ENCODE data around the gene CD47.

GRCh38 chr3:108119398-108120104, 28.7 kb upstream of the CD47 start:
- TF ChIP-seq CTCF (IDR thresholded peaks at IDR 0.05): no peak
- no peak for TF ChIP-seq TEAD4 (CRISPR knock-in tag; IDR thresholded peaks at IDR 0.05)
- TF ChIP-seq RELA (CRISPR knock-in tag; IDR thresholded peaks at IDR 0.05; ENCODE audit: borderline replicate concordance): no peak
- no peak for TF ChIP-seq TP53 (CRISPR knock-in tag; IDR thresholded peaks at IDR 0.05)
- no peak for TF ChIP-seq ARID4B (CRISPR knock-in tag; IDR thresholded peaks at IDR 0.05; ENCODE audit: borderline replicate concordance)
